Ramos (cell line): ENCODE measurements around the gene POLD1.
"Not testable (repeated sequence)": the region's sequence is repeated elsewhere in the genome, so short reads cannot be mapped to it uniquely, and the experiment has no call there.

Experiments
- in situ Hi-C: fragments of 300-500 bp; cut with MboI; formaldehyde crosslinking; loops from one replicate; pipeline ENCODE4 v1.14.3; 2022; ENCODE audit warnings: low sequenced_read_pairs; ENCODE audit not compliant: unreplicated experiment

The POLD1 gene

DNA sequence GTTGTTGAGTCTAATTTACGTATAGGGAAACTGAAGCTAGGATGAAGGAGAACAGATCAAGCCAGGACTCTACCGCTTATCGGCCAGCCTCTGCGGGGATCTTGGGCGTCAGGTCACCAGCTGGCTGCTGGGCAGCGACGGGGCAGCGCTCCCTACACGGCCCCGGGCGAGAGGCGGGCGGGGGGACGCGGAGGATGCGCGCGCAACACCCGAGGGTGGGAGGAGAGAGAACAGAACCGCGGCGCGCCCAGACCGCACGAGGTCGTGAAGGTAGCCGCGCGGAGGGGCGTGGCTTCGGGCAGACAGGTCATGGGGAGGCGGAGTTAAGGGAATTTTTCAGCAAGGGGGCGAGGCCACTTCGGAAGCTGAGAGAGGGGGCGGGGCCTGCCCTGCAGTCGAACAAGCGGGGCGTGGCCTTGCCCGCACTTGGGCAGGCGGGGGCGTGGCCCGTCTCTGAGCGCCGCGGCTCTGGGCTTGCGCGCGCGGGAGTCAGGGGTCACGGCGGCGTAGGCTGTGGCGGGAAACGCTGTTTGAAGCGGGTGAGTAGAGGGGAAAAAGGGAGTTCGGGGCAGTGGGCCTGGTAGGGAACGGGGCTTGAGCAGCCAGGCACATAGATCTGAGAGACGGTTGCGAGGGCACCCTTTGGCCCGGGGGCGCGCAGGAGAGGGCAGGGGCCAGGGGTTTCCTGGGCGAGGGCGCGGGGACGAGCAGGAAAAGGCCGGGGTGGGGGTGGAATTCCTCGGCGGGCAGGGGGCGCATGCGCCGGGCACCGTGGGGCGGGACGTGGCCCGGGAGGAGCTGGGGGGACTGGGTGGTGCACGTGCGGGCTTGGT lies at the start of gene POLD1:
Gene POLD1, plus strand, starts transcription at position 496 of the 833 bp plus-strand sequence. CDS start 14,505 bp downstream, outside the sequence.
- in situ Hi-C loops = no loop called here

- in situ Hi-C loops = no loop called here
Observed at GRCh38 chr19:50334741-50335421, 49.3 kb upstream of the POLD1 start.

DNA sequence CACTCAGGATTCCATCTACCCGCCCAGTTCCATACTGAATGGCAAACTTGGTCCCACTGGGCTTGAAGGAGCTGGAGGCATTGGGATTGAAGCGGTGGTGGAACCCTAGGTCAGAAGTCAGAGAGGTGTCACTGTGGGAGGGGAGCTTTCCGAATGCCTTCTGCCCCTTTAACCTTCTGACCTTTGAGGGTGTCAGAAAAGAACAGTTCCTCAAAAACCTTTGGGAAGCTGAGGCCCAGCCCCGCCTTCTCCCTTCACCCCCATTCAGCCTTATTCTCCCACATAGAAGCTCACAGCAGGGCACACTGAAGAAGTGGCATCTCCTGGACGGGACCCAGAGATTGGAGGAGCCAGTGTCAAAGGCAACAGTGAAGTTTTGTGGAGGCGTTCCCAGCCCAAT lies 47.1 kb upstream of the POLD1 start:
- in situ Hi-C loops = not testable (repeated sequence)

DNA sequence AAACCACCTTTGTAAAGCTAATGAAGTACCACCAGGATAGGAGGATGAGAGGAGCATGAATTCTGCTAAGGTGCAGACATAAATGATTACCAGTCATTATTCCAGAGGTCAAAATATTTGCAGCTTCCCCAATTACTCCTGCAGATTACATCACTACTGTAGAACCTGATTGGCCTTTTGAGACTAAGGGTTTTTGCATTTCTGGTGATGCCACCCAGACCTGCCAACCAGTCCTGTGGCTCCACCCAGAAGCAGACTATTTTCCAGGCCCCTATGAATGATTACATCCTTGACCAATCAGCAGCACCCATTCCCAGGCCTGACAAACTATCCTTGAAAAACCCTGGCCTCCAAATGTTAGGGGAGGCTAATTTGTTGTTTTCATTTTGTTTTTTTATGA lies 43.8 kb upstream of the POLD1 start:
- in situ Hi-C loops = no loop called here

- in situ Hi-C loops = no loop called here
Observed at GRCh38 chr19:50341091-50341564, 43.0 kb upstream of the POLD1 start.

- in situ Hi-C loops = no loop called here
Observed at GRCh38 chr19:50344661-50345318, 39.4 kb upstream of the POLD1 start.

- in situ Hi-C loops = not testable (repeated sequence)
Observed at GRCh38 chr19:50347089-50347581, 37.0 kb upstream of the POLD1 start.

- in situ Hi-C loops = loop anchor here (10.0 kb wide), 1 partner anchor 435 kb away; no protein-coding TSS in a partner anchor
Observed at GRCh38 chr19:50349277-50350057, 34.7 kb upstream of the POLD1 start.

DNA sequence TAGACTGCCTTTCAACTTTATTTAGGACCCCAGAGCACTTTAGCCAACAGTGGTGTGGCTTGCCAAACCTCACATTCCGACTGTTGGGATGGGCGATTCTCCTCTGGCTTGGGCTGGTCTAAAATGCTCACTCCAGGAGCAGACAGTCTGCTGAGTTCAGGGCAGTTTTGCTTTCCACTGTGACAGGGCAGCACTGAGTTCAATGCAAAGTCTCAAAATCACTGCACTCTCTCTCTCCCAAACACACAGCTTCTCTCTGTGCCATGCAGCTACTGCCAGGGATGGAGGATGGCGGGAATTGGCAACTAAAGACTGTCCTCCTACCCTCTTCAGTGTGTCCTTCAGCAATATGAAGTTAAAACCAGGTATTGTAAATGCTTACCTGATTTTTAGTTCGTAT lies 31.9 kb upstream of the POLD1 start:
- in situ Hi-C loops = loop anchor here (10.0 kb wide), 1 partner anchor 433 kb away; no protein-coding TSS in a partner anchor

GRCh38 chr19:50353487-50353880 lies 30.7 kb upstream of the POLD1 start:
- in situ Hi-C loops = loop anchor here (10.0 kb wide), 1 partner anchor 431 kb away; no protein-coding TSS in a partner anchor

DNA sequence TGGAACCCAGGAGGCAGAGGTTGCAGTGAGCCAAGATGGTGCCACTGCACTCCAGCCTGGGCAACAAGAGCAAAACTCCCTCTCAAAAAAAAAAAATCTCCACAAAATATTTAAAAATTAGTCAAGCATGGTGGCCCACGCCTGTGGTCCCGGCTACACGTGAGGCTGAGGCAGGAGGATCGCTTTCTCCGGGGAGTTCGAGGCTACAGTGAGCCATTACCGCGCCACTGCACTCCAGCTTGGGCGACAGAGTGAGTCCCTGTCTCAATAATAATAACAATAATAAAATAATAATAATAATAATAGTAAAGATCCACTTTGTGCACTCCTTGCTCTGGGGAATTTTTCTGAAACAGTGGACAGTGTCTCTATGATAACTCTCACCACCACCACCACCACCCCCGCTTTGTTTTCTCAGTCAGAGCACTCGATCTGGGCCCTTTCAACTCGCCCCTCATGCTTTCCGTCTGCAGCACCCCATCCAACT lies 27.4 kb upstream of the POLD1 start:
- in situ Hi-C loops = loop anchor here (10.0 kb wide), 1 partner anchor 428 kb away; no protein-coding TSS in a partner anchor

- in situ Hi-C loops = loop anchor here (10.0 kb wide), 1 partner anchor 427 kb away; no protein-coding TSS in a partner anchor
Observed at GRCh38 chr19:50357178-50358100, 26.7 kb upstream of the POLD1 start.

DNA sequence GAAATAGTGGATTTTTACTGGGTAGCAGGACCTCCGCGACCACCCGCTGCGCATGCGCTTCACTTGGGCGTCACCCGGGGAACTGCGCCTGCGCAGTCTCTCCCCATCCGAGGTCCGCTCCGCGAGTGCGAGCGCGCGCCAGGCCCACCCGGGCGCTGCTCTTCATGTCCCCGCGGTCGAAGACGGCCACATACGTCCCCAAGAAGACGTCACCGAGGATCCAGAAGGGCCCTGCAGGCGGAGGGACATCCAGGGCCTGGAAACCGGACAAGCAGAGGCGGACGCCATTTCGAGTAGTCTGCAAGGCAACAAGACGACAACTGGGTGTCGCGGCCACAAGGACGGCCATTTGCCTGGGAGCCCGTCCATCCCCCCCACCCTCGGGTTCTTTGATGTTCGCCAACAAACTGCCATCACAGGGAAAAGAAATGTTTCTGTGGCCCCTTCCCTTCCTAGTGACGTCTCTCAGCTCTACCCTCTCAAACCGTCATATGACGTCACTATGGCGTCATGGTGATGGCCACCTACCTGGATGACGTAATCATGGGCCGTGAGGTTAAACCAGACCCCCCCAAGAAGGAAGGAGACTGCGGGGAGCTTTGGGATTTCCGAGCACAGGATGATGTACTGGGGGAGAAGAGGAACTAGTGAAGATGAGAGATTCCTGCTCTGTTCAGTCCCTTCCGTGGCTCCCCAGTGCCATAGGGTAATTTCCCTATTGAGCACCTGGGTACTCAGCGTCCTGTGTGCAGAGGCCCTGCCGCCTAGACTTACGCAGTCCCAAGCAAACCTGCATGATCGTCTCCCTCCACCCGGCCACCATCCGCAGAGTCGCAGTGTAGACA lies 25.4 kb upstream of the POLD1 start:
- in situ Hi-C loops = loop anchor here (10.0 kb wide), 1 partner anchor 426 kb away; no protein-coding TSS in a partner anchor

DNA sequence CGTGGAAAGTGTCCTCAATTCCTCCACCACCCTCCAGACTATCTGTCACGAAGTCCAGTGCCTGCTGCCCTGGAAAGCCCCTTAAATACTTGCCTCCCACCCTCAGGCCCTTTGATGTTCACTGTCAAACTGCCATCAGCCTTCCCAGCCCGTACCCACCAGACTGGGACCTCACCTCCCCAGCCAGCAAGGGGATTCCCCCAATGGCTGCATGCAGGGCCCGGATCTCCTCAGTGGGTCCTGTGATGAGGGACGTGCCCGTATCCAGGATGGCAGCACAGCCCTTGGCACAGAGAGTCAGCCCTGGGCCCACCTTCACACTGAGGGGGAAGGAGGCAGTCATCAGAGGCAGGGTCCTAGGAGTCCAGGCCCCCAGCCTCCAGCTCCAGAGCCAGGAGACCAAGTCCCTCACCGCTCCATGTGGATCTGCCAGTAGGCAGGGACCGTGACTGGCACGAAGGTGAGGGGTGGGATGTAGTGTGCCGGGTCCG lies 24.8 kb upstream of the POLD1 start:
- in situ Hi-C loops = loop anchor here (10.0 kb wide), 1 partner anchor 425 kb away; no protein-coding TSS in a partner anchor

- in situ Hi-C loops = no loop called here
Observed at GRCh38 chr19:50361290-50362029, 22.7 kb upstream of the POLD1 start.

DNA sequence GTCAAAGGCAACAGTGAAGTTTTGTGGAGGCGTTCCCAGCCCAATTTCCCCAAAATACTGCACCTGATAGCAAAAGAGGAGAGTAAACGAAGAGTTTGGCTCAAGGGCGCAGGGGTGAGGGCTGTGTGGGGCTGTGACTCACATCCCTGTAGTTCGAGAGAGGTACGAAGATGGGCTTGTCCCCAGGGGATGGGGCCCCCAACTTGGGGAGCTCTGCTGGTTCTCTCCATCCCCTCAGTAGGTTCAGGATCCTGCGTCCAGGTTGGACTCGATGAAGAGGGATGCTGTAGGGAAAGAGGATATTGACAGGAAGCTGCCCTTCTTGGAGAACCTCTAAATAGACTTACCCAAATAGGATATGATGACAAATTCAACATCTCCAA lies 22.1 kb upstream of the POLD1 start:
- in situ Hi-C loops = no loop called here
